ENCODE measurements around the gene OR2A12.

- no peak for TF ChIP-seq CTCF (IDR thresholded peaks at IDR 0.05; ENCODE audit: extremely low read depth in 1 of 2, insufficient read depth in 1 of 2, low read depth in 1 of 2, low read length in 2 of 2)
- no peak for TF ChIP-seq MYC (IDR thresholded peaks at IDR 0.05; ENCODE audit: low read depth, low read length)
- TF ChIP-seq POLR2A (IDR thresholded peaks at IDR 0.05; ENCODE audit: low read depth, low read length), result no peak
- TF ChIP-seq POLR2AphosphoS5 (IDR thresholded peaks at IDR 0.05; ENCODE audit: insufficient read depth, low read depth, low read length), result no peak
- no peak for TF ChIP-seq MAX (IDR thresholded peaks at IDR 0.05; ENCODE audit: insufficient read depth, insufficient read length)
These were observed 16.0 kb downstream of the OR2A12 start for GRCh38 chr7:144102041-144102440.

Measured in endothelial cell of umbilical vein (primary cell).